Adrenal gland (tissue), 12 donors: ENCODE data around the gene RBM28. TPM values are rescaled to one million over a fixed set of nuclear protein-coding genes. Genes with fewer than 3 reads are reported as not detected.
"Not testable (repeated sequence)": the region's sequence is repeated elsewhere in the genome, so short reads cannot be mapped to it uniquely, and the experiment has no call there.

ENCODE experiments used
- DNase-seq, 7 donors: peaks; one replicate each; pipeline ENCODE4 v3.0.0-alpha.2; 2019 to 2020
- H3K27ac ChIP-seq, 5 donors: fragments of 200-600 bp; sonication (generic) in 4 of 5; 1 replicate in 3 of 5; 2 replicates in 2 of 5; pipeline versions ENCODE4 v1.5.1 to v1.8.0; 2016 to 2020; ENCODE audit warnings: mild to moderate bottlenecking in 1 of 5
- H3K27me3 ChIP-seq: fragments of 200-600 bp; 2 replicates; pipeline ENCODE4 v1.8.0; 2021
- H3K36me3 ChIP-seq, 2 donors: fragments of 200-600 bp; replicated peaks in 1 of 2; 1 replicate in 1 of 2; 2 replicates in 1 of 2; pipeline versions ENCODE4 v1.5.1 to v1.8.0; 2018 to 2022
- H3K4me1 ChIP-seq, 2 donors: fragments of 200-600 bp; replicated peaks in 1 of 2; 1 replicate in 1 of 2; 2 replicates in 1 of 2; pipeline versions ENCODE4 v1.5.1 to v1.8.0; 2018 to 2021
- H3K4me3 ChIP-seq, 4 donors: fragments of 200-600 bp; sonication (generic) in 3 of 4; one replicate each; pipeline ENCODE4 v1.5.1; 2016 to 2018
- H3K9me3 ChIP-seq, 3 donors: fragments of 200-600 bp; sonication (generic) in 1 of 3; replicated peaks in 1 of 3; 1 replicate in 2 of 3; 2 replicates in 1 of 3; pipeline versions ENCODE4 v1.5.1 to v1.8.0; 2016 to 2021
- CTCF ChIP-seq, 6 experiments: fragments of 450-650 bp in 4 of 6; fragments of 200-600 bp in 2 of 6; sonication (generic) in 1 of 6; IDR thresholded peaks; 1 replicate in 5 of 6; 2 replicates in 1 of 6; pipeline versions ENCODE4 v1.5.1 to v1.8.0; 2016 to 2021; ENCODE audit warnings: antibody characterized with exemption in 6 of 6, mild to moderate bottlenecking in 2 of 6, moderate library complexity in 1 of 6
- POLR2A ChIP-seq, 2 donors: fragments of 450-650 bp; IDR thresholded peaks; one replicate each; pipeline ENCODE4 v1.6.1; 2017; ENCODE audit warnings: antibody characterized with exemption in 2 of 2, mild to moderate bottlenecking in 2 of 2, moderate library complexity in 1 of 2
- WGBS, 4 donors: extraction: QIAGEN DNeasy Blood & Tissue Kit in 2 of 4; methylation state at CpG; one replicate each; pipeline versions ENCODE4 v1.1.5 to v1.1.7; 2013 to 2017; 5-methylcytosine and 5-hydroxymethylcytosine counted together
- intact Hi-C, 2 donors: fragments of 100-400 bp; cut with DNase I; formaldehyde crosslinking; loops; one replicate each; pipeline versions ENCODE4 v1.14.1 to v1.15.0; 2022 to 2023
- polyA plus RNA-seq, 3 donors: library from polyadenylated mRNA; stranded (reverse); fragments of 200-250 nt in 2 of 3; fragments of 350-450 nt in 1 of 3; fragmentation: Illumina TruSeq in 1 of 3; extraction: RNeasy Lipid Tissue Mini Kit (QIAGEN cat#74804) in 1 of 3; gene quantifications; one replicate each; pipeline ENCODE4 v1.2.3, GENCODE V29; 2013 to 2014
- total RNA-seq, 9 donors: library from RNA; depleted of rRNA in 4 of 9; stranded (reverse); fragments of >200 nt in 4 of 9; fragments of 120-200 nt in 1 of 9; fragmentation: NEBNext Ultra II Directional in 1 of 9; extraction: Animal tissue kit (Norgen Biotek cat#: 25700) in 1 of 9; gene quantifications; one replicate each; pipeline versions ENCODE4 v1.1.0 to v1.2.4, GENCODE V29; 2013 to 2023
- donor health status: healthy with polysubstance abuse.
- donor health status: Bipolar disorder and iron deficiency.
- donor health status: DM: yes; HTN: yes; CAD: no.
- donor health status: DM: no; HTN: no; CAD: no.
- donor health status: DM: no; HTN: no; CAD: no.
- donor health status: DM: yes; HTN: yes; CAD: no.

Gene RBM28
- total and polyA plus RNA-seq, 12 donors, result 8.0 to 61.3 (median 24.2) TPM

DNA sequence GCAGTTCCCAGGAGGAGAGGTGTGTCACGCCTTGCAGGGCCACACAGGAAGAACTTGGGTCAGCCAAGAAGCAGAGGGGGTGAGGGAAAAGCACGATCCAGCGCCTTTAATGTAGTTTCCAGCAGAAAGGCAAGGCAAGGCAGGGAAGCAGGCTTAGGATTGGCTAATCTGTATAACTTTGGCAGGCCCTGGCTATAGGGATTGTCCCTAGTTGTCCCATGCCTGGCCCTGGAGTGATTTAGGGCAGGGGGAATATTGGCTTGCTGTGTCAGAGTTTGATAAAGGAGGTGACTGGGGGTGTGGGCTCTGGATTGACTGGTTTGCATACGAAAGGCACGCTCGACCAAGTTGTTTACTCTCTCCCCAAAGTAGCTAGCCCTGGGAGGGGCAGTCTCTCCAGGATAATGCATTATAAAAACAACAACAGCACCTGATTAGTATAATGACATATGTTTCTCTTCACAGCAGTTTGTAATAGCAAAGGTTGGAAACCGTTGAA lies 44.5 kb downstream of the RBM28 start:
- H3K4me3 ChIP-seq, result no peak overlapping the region
- intact Hi-C loops, result no loop called here
- no peak for DNase-seq
- H3K36me3 ChIP-seq, result no peaks in the 10 kb centered on the region
- no peak overlapping the region for H3K27ac ChIP-seq
- H3K9me3 ChIP-seq, result no peaks in the 10 kb centered on the region
- TF ChIP-seq CTCF (IDR thresholded peaks at IDR 0.05) (no peak), POLR2A (IDR thresholded peaks at IDR 0.05) (no peak)
- no peaks in the 10 kb centered on the region for H3K4me1 ChIP-seq
- no peaks in the 10 kb centered on the region for H3K27me3 ChIP-seq
- 72 to 83% (median 81%) methylated on average over 7 of the region's 7 CpGs for WGBS, 4 donors

DNA sequence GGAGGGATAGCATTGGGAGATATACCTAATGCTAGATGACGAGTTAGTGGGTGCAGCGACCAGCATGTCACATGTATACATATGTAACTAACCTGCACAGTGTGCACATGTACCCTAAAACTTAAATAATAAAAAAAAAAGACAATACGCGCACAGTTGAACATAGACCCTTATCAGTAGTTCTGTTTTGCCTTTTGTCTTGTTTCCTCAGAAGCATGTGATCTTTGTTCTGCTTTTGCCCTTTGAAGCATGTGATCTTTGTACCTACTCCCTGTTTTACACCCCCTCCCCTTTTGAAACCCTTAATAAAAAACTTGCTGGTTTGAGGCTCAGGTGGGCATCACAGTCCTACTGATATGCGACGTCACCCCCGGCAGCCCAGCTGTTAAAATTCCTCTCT lies 45.7 kb downstream of the RBM28 start:
- H3K9me3 ChIP-seq, H3K27ac ChIP-seq, H3K36me3 ChIP-seq, H3K4me1 ChIP-seq, H3K4me3 ChIP-seq, intact Hi-C loops, H3K27me3 ChIP-seq, DNase-seq: not testable (repeated sequence)
- 75 to 94% (median 87%) methylated on average over 5 to 7 of the region's 7 CpGs for WGBS, 4 donors

GRCh38 chr7:128287556-128287955 lies 56.2 kb downstream of the RBM28 start:
- Histone ChIP-seq H3K27me3 (no peaks in the 10 kb centered on the region), H3K27ac (no peak overlapping the region), H3K4me1 (no peaks in the 10 kb centered on the region), H3K9me3 (no peaks in the 10 kb centered on the region), H3K4me3 (no peak overlapping the region), H3K36me3 (no peaks in the 10 kb centered on the region)
- TF ChIP-seq POLR2A (IDR thresholded peaks at IDR 0.05), result no peak
- no peak for TF ChIP-seq CTCF (IDR thresholded peaks at IDR 0.05)
- WGBS, 4 donors, result 93 to 95% (median 94%) methylated on average over 4 of the region's 4 CpGs
- intact Hi-C loops, result no loop called here
- no peak for DNase-seq

GRCh38 chr7:128284102-128284501 lies 59.6 kb downstream of the RBM28 start:
- WGBS, 4 donors, result 82 to 88% (median 86%) methylated on average over 7 of the region's 7 CpGs
- intact Hi-C loops, result no loop called here
- H3K9me3 ChIP-seq, result no peaks in the 10 kb centered on the region
- no peak for TF ChIP-seq POLR2A (IDR thresholded peaks at IDR 0.05)
- no peak for TF ChIP-seq CTCF (IDR thresholded peaks at IDR 0.05)
- H3K27ac ChIP-seq, result no peak overlapping the region
- no peaks in the 10 kb centered on the region for H3K27me3 ChIP-seq
- no peak for DNase-seq
- H3K4me1 ChIP-seq, result no peaks in the 10 kb centered on the region
- H3K4me3 ChIP-seq, result no peak overlapping the region
- no peaks in the 10 kb centered on the region for H3K36me3 ChIP-seq

DNA sequence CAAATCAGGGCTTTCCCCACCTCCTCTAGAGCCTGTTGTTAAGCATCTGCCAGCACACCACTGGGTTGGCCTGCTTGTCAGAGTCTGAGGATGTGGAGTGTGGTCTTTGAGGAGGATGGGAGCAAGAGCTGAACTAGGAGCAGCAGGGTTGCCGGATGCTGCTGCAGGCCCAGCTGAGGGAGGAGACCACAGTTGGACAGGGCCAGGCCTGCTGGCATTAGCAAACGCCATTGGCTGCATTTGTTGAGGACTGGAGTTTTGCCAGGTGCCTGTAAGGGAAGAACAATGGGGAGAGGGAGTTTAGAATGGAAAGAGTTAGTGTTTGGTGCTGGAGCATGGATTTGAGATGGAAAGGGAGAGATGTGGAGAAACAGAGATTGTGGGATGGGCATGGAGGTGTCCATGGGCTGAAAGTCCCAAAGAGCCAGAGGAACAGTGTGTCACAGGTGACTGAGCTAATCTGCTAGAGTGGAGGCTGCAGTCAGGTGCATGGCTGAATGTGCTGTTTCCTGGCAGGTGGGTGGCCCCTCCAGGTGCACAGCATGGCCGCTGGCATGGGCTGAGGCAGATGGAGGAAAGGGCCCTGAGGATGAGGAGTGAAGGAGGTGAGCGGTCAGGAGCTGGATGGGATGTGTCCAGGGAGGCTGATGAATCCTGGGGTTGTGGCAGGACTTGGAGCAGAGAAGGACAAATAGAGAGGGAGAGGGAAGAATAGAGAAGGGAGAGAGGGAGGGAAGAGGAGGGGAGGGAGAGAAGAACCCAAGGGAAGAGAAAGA lies 61.9 kb downstream of the RBM28 start:
- H3K4me1 ChIP-seq, result no peaks in the 10 kb centered on the region
- no peaks in the 10 kb centered on the region for H3K9me3 ChIP-seq
- intact Hi-C loops, result no loop called here
- no peak overlapping the region for H3K27ac ChIP-seq
- H3K36me3 ChIP-seq, result no peaks in the 10 kb centered on the region
- no peak overlapping the region for H3K4me3 ChIP-seq
- WGBS, 4 donors, result 82 to 91% (median 88%) methylated on average over 4 of the region's 4 CpGs
- TF ChIP-seq CTCF (IDR thresholded peaks at IDR 0.05) (no peak), POLR2A (IDR thresholded peaks at IDR 0.05) (no peak)
- no peaks in the 10 kb centered on the region for H3K27me3 ChIP-seq
- no peak for DNase-seq

- WGBS, 4 donors, result 79 to 90% (median 84%) methylated on average over 1 of the region's 1 CpG
- H3K4me3 ChIP-seq, DNase-seq, H3K27me3 ChIP-seq, intact Hi-C loops, H3K36me3 ChIP-seq, H3K27ac ChIP-seq, H3K9me3 ChIP-seq, H3K4me1 ChIP-seq: not testable (repeated sequence)
These were observed 63.3 kb downstream of the RBM28 start for GRCh38 chr7:128280451-128280850.
